ENCODE measurements around the gene PRR33. TPM values are rescaled to one million over a fixed set of nuclear protein-coding genes. Genes with fewer than 3 reads are reported as not detected.

Gene PRR33
- total and polyA plus RNA-seq, 2 donors (not counting 3 experiments of a cell fraction or from before 2014, with no cell fraction given) = not detected

GRCh38 chr11:1866226-1866625 lies 25.5 kb downstream of the PRR33 start:
- Histone ChIP-seq H3K36me3 (ENCODE audit: control insufficient read depth in 2 of 2, extremely low read depth in 1 of 2, insufficient read depth in 2 of 2, low read length in 2 of 2) (no peaks in the 10 kb centered on the region), H3K9ac (replicated peaks; ENCODE audit: extremely low read depth, insufficient read depth, low read length) (no peak overlapping the region), H4K20me1 (replicated peaks; ENCODE audit: control insufficient read depth, extremely low read depth, insufficient read depth, low read length) (no peaks in the 10 kb centered on the region), H3K9me1 (replicated peaks; ENCODE audit: control insufficient read depth, extremely low read depth, insufficient read depth, low read length) (no peaks in the 10 kb centered on the region), H2AFZ (ENCODE audit: low read depth, low read length) (no peak overlapping the region), H3K27me3 (ENCODE audit: control insufficient read depth in 2 of 2, insufficient read depth in 2 of 2, low read length in 2 of 2) (peaks cover 0 to 3% of the 10 kb centered on the region in 2 experiments), H3K4me3 (replicated peaks in 1 of 3; ENCODE audit: insufficient read depth in 1 of 3, low read depth in 1 of 3, low read length in 3 of 3) (no peak overlapping the region), H3K79me2 (ENCODE audit: control insufficient read depth, insufficient read depth, low read length) (no peaks in the 10 kb centered on the region), H3K27ac (ENCODE audit: insufficient read depth, low read depth, low read length) (no peak overlapping the region), H3K4me2 (ENCODE audit: insufficient read depth, low read length) (no peak overlapping the region), H3K9me3 (replicated peaks; ENCODE audit: control insufficient read depth, insufficient read depth, low read length) (no peaks in the 10 kb centered on the region), H3K4me1 (ENCODE audit: control insufficient read depth, extremely low read depth, insufficient read depth, low read length) (peaks cover 12% of the 10 kb centered on the region)
- FAIRE-seq = no peak
- ChIA-PET POLR2A (no interaction called here), CTCF (interaction anchor here (1.5 to 3.9 kb wide), 3 partner anchors 10 to 214 kb away, joined by 4 to 21 read pairs (median 8); no protein-coding TSS in a partner anchor)
- TF ChIP-seq POLR2A (IDR thresholded peaks at IDR 0.05; ENCODE audit: low read depth, low read length) (no peak), MYC (IDR thresholded peaks at IDR 0.05; ENCODE audit: low read depth, low read length) (no peak), POLR2AphosphoS5 (IDR thresholded peaks at IDR 0.05; ENCODE audit: insufficient read depth, low read depth, low read length) (no peak), JUN (IDR thresholded peaks at IDR 0.05; ENCODE audit: borderline replicate concordance, insufficient read depth, insufficient read length, low read depth) (no peak), MAX (IDR thresholded peaks at IDR 0.05; ENCODE audit: insufficient read depth, insufficient read length) (no peak), FOS (IDR thresholded peaks at IDR 0.05; ENCODE audit: borderline replicate concordance, insufficient read depth, low read length) (no peak), GATA2 (IDR thresholded peaks at IDR 0.05; ENCODE audit: insufficient read depth, insufficient read length, low read depth, low read length) (no peak), EZH2 (IDR thresholded peaks at IDR 0.05; ENCODE audit: borderline replicate concordance, low read depth, low read length, severe bottlenecking) (no peak), CTCF (IDR thresholded peaks at IDR 0.05; ENCODE audit: extremely low read depth in 1 of 2, insufficient read depth in 1 of 2, low read depth in 1 of 2, low read length in 2 of 2) (no peak)
- no peak for DNase-seq (ENCODE audit: low read depth, low spot score)
- BruUV-seq (replicated peaks) = no TSS peak
- dilution Hi-C loops (cut with MboI; ENCODE audit: extremely low pct_ligation_motif_present, low sequenced_read_pairs) (no loop called here), intact Hi-C loops (cut with micrococcal nuclease) (no loop called here)
